GM21723 (cell line): ENCODE data around the gene CD74.

ENCODE experiments used
- ATAC-seq: cut with Tn5 transposase; IDR thresholded peaks from one replicate; pipeline ENCODE4 v1.9.1; 2021; ENCODE audit warnings: mild to moderate bottlenecking, moderate library complexity; ENCODE audit not compliant: unreplicated experiment

The CD74 gene

DNA sequence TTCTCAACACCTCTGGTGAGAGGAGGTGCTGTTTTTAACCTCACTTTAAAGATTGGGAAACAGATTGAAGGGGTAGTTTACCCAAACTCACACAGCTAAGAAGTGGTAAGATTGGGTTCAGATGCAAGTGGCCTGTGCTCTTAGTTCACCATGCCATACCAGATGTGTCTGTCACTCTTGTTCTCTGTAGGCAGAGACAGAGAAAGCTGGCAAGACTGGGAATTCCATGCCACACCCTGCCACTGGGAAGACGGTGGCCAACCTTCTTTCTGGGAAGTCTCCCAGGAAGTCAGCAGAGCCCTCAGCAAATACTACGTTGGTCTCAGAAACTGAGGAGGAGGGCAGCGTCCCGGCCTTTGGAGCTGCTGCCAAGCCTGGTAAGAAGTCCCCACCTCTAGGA, 44.2 kb downstream of the CD74 start:
- no peak for ATAC-seq

DNA sequence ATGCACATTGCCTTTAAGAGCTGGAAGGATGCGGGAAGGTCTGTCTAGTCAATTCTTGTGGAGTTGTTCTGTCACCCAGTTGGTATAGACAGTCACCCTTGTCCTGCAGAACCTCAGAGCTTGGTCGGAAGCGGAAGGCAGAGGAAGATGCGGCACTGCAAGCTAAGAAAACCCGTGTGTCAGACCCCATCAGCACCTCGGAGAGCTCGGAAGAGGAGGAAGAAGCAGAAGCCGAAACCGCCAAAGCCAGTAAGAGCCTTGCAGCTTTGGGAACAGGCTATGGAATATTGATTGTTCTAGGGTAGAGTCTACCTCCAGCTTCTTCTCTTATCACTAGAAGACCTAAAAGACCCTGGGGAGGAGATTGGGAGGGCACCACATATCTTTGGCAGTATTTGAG, 48.7 kb downstream of the CD74 start:
- no peak for ATAC-seq

DNA sequence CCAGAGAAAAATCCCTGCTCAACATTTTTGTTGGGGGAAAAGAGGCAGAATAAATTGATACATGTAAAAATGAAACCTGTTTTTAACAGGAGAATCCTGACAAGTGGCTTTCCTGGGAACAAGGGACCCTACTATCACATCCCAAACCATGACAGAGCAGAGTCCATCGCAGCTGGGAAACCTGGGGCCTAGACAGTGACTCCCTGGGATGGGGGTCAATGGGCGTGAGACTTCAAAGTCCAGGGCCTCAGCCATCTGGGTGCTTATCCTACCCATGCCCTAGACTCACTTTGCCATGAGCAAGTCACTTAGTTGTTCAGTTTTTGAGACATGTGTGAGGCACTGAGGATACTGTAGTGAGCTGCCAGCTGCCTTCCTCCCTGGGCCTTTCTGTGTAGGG, 49.5 kb downstream of the CD74 start:
- no peak for ATAC-seq

DNA sequence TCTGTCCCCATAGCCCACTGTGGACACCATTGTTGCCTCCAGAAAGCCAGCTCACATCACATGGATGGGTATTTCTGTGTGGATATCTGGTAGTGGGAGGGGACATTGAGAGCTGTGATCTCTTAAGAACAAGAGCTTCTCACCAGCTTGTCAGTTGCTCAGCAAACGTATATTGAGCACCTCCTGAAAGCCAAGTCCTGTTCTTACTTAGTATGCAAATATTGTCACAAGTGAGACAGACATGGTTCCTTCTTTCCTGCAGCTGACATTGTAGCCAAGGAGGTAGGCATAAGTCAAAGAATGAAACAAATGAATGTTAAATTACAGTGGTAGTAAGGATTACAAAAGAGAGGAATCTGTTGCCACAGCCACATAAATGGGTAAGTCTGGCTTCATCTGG, 51.4 kb downstream of the CD74 start:
- ATAC-seq, result peak; percentile 38

GRCh38 chr5:150358261-150359095, 54.2 kb downstream of the CD74 start:
- no peak for ATAC-seq

DNA sequence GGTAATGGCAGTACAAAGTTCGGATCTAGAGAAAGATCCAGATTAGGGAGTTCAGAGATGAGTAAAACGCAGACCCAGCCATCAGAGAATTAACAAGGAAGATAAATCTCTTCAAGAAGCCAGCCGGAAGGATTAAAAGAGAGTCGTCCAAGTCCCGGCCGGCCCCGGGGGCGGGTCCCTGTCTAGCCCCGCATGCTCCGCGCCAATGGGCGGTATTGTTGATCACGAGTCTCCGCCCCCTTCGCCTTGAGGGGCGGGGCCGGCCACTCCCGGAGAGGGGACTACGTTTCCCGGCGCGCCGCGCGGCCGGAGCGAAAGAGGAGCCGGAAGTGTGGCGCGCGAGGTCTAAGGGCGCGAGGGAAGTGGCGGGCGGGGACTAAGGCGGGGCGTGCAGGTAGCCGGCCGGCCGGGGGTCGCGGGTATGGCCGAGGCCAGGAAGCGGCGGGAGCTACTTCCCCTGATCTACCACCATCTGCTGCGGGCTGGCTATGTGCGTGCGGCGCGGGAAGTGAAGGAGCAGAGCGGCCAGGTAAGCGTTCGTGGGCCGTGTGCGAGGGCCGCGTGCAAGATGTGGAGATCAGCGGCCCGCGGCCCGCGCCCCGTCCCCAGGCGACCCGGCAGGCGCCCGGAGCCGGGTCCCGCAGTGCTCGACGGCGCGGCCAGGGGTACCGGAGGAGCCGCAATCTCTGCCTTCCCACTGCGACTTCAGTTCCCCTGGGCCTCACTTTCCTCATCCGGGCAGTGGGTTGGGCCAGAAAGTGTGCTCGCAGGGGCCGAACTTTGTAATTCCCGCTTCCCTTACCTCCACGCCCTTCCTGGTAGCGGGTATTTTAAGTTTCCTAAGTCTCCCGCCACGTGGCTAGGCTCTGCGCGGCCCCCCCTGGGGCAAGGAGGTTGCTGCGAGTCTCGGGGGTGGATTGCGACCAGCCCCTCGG, 55.1 kb downstream of the CD74 start, which contains the start of gene TCOF1:
TCOF1 (plus strand) TSS at position 372 of the 935 bp plus-strand sequence; CDS start at position 422, 50 bp downstream.
- peak; percentile 90 for ATAC-seq

DNA sequence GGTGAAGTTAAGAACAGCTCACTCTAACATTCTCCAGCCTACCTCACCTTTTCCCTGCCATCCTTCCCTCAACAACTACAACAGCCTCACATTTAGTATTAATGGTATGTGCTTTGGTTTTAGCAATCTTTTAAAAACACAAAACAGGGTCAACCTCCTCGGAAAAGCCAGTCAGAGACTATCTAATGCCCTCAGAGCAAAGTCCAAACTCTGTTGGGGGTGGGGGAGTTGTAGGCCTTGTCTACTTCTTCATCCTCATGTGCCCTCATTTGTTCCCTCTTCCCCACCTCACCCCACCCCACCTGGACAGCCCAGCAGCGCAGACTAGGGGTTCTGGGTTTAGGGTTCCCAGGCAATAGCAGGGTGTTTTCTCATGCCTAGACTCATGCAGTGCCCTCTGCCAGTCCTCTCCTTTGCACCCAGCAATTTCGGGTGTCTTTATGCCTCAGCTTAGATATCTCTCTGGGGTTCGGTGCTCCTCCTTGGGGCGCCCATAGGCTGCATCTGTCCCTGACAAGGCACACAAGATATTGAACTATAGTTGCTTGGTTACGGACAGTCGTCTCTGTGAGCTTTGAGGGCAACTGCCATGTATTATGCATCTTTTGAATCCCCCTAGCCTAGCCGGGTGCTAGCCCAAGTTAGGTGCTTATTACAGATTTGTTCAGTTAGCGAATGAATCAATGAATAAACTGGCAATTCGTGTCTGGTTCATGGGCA, 56.0 kb downstream of the CD74 start:
- no peak for ATAC-seq

DNA sequence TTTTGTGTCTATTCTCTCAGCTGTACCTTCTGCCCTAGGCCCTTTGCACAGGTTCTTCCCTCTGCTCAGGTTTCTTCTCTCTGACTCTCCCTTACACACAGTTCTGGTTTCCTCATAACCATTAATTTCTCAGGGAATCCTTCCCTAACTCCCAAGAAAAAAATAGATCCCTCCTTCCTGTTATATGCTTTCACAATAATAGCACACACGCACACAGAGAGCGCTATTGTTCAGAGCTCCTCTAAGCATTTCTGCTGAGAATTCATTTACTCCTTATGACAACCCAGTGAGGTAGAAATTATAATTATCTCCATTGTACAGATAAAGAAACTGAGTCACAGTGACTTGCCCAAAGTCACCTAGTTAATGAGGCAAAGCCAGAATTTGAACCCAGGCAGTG, 56.9 kb downstream of the CD74 start:
- no peak for ATAC-seq

- no peak for ATAC-seq
Observed at GRCh38 chr5:150353032-150353675, 59.6 kb downstream of the CD74 start.

- ATAC-seq, result no peak
Observed at GRCh38 chr5:150352244-150353031, 60.3 kb downstream of the CD74 start.
